Measurements from ENCODE around the gene RAD51B.

Gene RAD51B

GRCh38 chr14:68712703-68713370 lies 893.3 kb downstream of the RAD51B start:
- DNase-seq (ENCODE audit: low spot score), result no peak
- TF ChIP-seq CTCF (IDR thresholded peaks at IDR 0.05; ENCODE audit: extremely low read depth, missing control alignments), result no peak

- TF ChIP-seq CTCF (IDR thresholded peaks at IDR 0.05; ENCODE audit: extremely low read depth, missing control alignments), result no peak
- DNase-seq (ENCODE audit: low spot score), result no peak
Observed at GRCh38 chr14:68713782-68714181, 894.2 kb downstream of the RAD51B start.

- no peak for TF ChIP-seq CTCF (IDR thresholded peaks at IDR 0.05; ENCODE audit: extremely low read depth, missing control alignments)
- no peak for DNase-seq (ENCODE audit: low spot score)
Observed at GRCh38 chr14:68714991-68715924, 895.7 kb downstream of the RAD51B start.

GRCh38 chr14:68716698-68717097 lies 897.1 kb downstream of the RAD51B start:
- DNase-seq (ENCODE audit: low spot score), result no peak
- TF ChIP-seq CTCF (IDR thresholded peaks at IDR 0.05; ENCODE audit: extremely low read depth, missing control alignments), result no peak

GRCh38 chr14:68718023-68718990 lies 898.7 kb downstream of the RAD51B start:
- TF ChIP-seq CTCF (IDR thresholded peaks at IDR 0.05; ENCODE audit: extremely low read depth, missing control alignments), result no peak
- DNase-seq (ENCODE audit: low spot score), result no peak

- no peak for TF ChIP-seq CTCF (IDR thresholded peaks at IDR 0.05; ENCODE audit: extremely low read depth, missing control alignments)
- no peak for DNase-seq (ENCODE audit: low spot score)
Observed at GRCh38 chr14:68719634-68720384, 900.2 kb downstream of the RAD51B start.

All from GM20000 (cell line).